GM12864 (cell line): ENCODE measurements around the gene SMARCA4.

Source experiments
- DNase-seq: peaks from one replicate; pipeline ENCODE4 v3.0.0-alpha.2; 2011; ENCODE audit warnings: low read depth
- H3K4me3 ChIP-seq: 2 replicates; pipeline ENCODE4 v1.5.1; 2011; ENCODE audit warnings: mild to moderate bottlenecking, low read depth, low read length, control low read depth
- CTCF ChIP-seq: IDR thresholded peaks from 2 replicates; pipeline ENCODE4 v1.5.1; 2011; ENCODE audit warnings: low read depth, mild to moderate bottlenecking, moderate library complexity, low read length, control low read depth, inconsistent platforms; ENCODE audit errors: missing control alignments

SMARCA4 gene

GRCh38 chr19:10918359-10918758 is 42.5 kb upstream of the SMARCA4 start:
- H3K4me3 ChIP-seq: no peak overlapping the region
- DNase-seq: no peak
- no peak for TF ChIP-seq CTCF

DNA sequence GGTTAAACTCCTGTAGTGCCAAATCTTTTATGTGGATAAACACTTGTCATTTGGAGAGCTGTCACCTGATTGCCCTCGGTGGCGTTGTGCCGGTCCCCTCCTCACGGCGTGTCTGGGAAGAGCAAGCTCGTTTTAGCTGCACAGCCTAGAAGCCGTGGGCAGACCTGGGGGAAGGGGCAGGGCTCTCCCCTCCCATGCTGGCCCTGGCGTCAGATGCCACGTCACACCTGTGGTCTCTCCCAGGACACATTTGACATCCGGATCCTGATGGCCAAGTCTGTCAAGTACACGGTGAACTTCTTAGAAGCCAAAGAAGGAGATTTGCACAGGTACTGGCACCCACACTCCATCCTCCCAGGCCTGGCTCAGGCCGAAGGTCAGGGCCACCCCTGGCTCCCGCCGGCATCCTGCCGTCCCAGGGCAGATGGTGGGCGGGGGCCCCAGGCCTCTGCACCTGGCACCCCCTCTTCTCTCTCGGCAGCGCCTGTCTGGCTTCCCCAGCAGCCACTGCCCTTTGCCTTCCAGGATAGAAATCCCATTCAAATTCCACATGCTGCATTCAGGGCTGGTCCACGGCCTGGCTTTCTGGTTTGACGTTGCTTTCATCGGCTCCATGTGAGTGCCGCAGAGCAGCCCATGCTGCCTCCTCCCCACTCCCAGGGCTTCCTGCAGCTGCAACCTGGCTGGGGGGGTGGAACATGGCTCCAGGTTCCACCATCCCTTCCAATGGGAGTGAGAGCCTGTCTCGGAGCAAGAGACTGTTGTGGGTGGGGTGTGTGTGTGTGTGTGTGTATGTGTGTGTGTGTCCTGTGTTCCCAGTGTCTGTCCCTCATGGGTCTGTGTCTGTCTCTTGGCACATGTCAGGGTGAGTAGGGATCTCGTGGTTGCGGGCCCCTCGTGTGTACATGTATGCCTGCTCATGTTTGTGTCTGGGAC is 41.2 kb upstream of the SMARCA4 start:
- TF ChIP-seq CTCF: no peak
- H3K4me3 ChIP-seq: no peak overlapping the region
- DNase-seq: no peak

- H3K4me3 ChIP-seq: no peak overlapping the region
- no peak for DNase-seq
- no peak for TF ChIP-seq CTCF
Observed at GRCh38 chr19:10920288-10920655, 40.6 kb upstream of the SMARCA4 start.

GRCh38 chr19:10920781-10921180 is 40.0 kb upstream of the SMARCA4 start:
- TF ChIP-seq CTCF: no peak
- H3K4me3 ChIP-seq: no peak overlapping the region
- no peak for DNase-seq

GRCh38 chr19:10921199-10921909 is 39.5 kb upstream of the SMARCA4 start:
- TF ChIP-seq CTCF: no peak
- no peak for DNase-seq
- no peak overlapping the region for H3K4me3 ChIP-seq

DNA sequence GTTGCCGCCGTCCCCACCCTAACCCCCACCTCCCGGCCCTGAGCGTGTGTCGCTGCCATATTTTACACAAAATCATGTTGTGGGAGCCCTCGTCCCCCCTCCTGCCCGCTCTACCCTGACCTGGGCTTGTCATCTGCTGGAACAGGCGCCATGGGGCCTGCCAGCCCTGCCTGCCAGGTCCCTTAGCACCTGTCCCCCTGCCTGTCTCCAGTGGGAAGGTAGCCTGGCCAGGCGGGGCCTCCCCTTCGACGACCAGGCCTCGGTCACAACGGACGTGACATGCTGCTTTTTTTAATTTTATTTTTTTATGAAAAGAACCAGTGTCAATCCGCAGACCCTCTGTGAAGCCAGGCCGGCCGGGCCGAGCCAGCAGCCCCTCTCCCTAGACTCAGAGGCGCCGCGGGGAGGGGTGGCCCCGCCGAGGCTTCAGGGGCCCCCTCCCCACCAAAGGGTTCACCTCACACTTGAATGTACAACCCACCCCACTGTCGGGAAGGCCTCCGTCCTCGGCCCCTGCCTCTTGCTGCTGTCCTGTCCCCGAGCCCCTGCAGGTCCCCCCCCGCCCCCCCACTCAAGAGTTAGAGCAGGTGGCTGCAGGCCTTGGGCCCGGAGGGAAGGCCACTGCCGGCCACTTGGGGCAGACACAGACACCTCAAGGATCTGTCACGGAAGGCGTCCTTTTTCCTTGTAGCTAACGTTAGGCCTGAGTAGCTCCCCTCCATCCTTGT is 38.8 kb upstream of the SMARCA4 start:
- H3K4me3 ChIP-seq: no peak overlapping the region
- no peak for DNase-seq
- no peak for TF ChIP-seq CTCF
